Measurements from ENCODE around the gene AP2B1.

DNA sequence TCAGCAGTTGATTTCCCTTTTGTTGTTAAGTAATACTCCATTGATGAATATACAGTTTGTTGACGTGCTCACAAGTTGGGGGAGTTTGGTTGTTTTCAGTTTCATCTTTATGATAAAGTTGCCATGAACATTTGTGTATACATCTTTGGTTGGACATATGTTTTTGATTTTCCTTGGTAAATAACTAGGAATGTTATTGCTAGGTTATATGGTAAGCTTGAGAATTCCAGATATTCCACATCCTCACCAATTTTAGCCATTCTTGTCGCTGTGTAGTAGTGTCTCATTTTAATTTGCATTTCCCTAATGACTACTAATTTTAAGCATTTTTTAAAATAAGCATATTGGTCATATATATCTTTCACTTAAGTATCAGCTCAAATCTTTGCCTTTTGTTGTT is 89.3 kb downstream of the AP2B1 start:
- TF ChIP-seq HDAC1 (IDR thresholded peaks at IDR 0.05): no peak
- no peak for TF ChIP-seq RNF2 (IDR thresholded peaks at IDR 0.05)
- no peak for TF ChIP-seq MAX (CRISPR knock-in tag; IDR thresholded peaks at IDR 0.05)
- TF ChIP-seq SIN3A (IDR thresholded peaks at IDR 0.05; ENCODE audit: borderline replicate concordance in 2 of 2, control insufficient read depth in 1 of 2, low read depth in 2 of 2, low read length in 2 of 2): no peak
- no peak for TF ChIP-seq CUX1 (CRISPR knock-in tag; IDR thresholded peaks at IDR 0.05)
- TF ChIP-seq YY1 (IDR thresholded peaks at IDR 0.05; ENCODE audit: borderline replicate concordance in 1 of 3, control insufficient read depth in 1 of 3, extremely low read depth in 1 of 3, insufficient read depth in 3 of 3, insufficient read length in 1 of 3, insufficient replicate concordance in 2 of 3, low read depth in 1 of 3, low read length in 2 of 3): no peak
- TF ChIP-seq FOXM1 (IDR thresholded peaks at IDR 0.05; ENCODE audit: low read depth): no peak
- TF ChIP-seq FOXM1 (CRISPR knock-in tag; IDR thresholded peaks at IDR 0.05; ENCODE audit: low read depth): no peak
- TF ChIP-seq POLR2AphosphoS2 (IDR thresholded peaks at IDR 0.05; ENCODE audit: low read length): no peak
- no peak for TF ChIP-seq RCOR1 (IDR thresholded peaks at IDR 0.05; ENCODE audit: borderline replicate concordance in 1 of 2, low read depth in 2 of 2, low read length in 2 of 2)
- no peak for TF ChIP-seq POLR3G (IDR thresholded peaks at IDR 0.05; ENCODE audit: extremely low read depth, insufficient read length, insufficient replicate concordance)
- TF ChIP-seq TEAD4 (IDR thresholded peaks at IDR 0.05; ENCODE audit: low read length): no peak
- TF ChIP-seq TEAD4 (CRISPR knock-in tag; IDR thresholded peaks at IDR 0.05; ENCODE audit: borderline replicate concordance): no peak
- no peak for TF ChIP-seq FOXP4 (CRISPR knock-in tag; IDR thresholded peaks at IDR 0.05; ENCODE audit: borderline replicate concordance)
- no peak for TF ChIP-seq HMGXB4 (CRISPR knock-in tag; IDR thresholded peaks at IDR 0.05)

Data from K562 (cell line).